NOMO-1 (cell line): ENCODE measurements around the gene FAM167B.
"Not testable (repeated sequence)": the region's sequence is repeated elsewhere in the genome, so short reads cannot be mapped to it uniquely, and the experiment has no call there.

Experiments used
- DNase-seq, 2 experiments: peaks; one replicate each; lab custom pipeline; 2025; ENCODE audit not compliant: unreplicated experiment in 2 of 2; lab: John Stamatoyannopoulos, UW

Gene FAM167B

GRCh38 chr1:32255072-32256071 is 8.3 kb downstream of the FAM167B start:
- no peak for DNase-seq

- no peak for DNase-seq
Measured at GRCh38 chr1:32256473-32257226, 9.6 kb downstream of the FAM167B start.

GRCh38 chr1:32257227-32257508 is 10.1 kb downstream of the FAM167B start:
- DNase-seq, result no peak

- DNase-seq, result not testable (repeated sequence)
Measured at GRCh38 chr1:32263236-32263593, 16.2 kb downstream of the FAM167B start.

GRCh38 chr1:32263744-32264143 is 16.7 kb downstream of the FAM167B start:
- no peak for DNase-seq

- DNase-seq, result no peak
Measured at GRCh38 chr1:32265846-32266245, 18.8 kb downstream of the FAM167B start.

- no peak for DNase-seq
Measured at GRCh38 chr1:32266921-32267591, 20.0 kb downstream of the FAM167B start.

- DNase-seq, result no peak
Measured at GRCh38 chr1:32269744-32270143, 22.7 kb downstream of the FAM167B start.

- DNase-seq, result no peak
Measured at GRCh38 chr1:32272557-32273390, 25.8 kb downstream of the FAM167B start.

- no peak for DNase-seq
Measured at GRCh38 chr1:32273391-32274208, 26.6 kb downstream of the FAM167B start.

- no peak for DNase-seq
Measured at GRCh38 chr1:32274646-32275340, 27.8 kb downstream of the FAM167B start.

GRCh38 chr1:32275424-32275823 is 28.4 kb downstream of the FAM167B start:
- DNase-seq, result no peak

GRCh38 chr1:32276032-32276782 is 29.2 kb downstream of the FAM167B start:
- no peak for DNase-seq

- DNase-seq, result not testable (repeated sequence)
Measured at GRCh38 chr1:32284777-32285176, 37.8 kb downstream of the FAM167B start.

- no peak for DNase-seq
Measured at GRCh38 chr1:32285658-32286057, 38.6 kb downstream of the FAM167B start.

- no peak for DNase-seq
Measured at GRCh38 chr1:32286763-32287162, 39.7 kb downstream of the FAM167B start.

- no peak for DNase-seq
Measured at GRCh38 chr1:32289256-32289655, 42.2 kb downstream of the FAM167B start.

GRCh38 chr1:32291145-32291707 is 44.2 kb downstream of the FAM167B start:
- DNase-seq, result no peak
